OCI-M1 (cell line): Measurements from ENCODE around the gene TLK2.
A peak's percentile ranks its signal among the peaks of the same experiment; 100 is the strongest.

ENCODE experiments used
- DNase-seq: peaks from one replicate; lab custom pipeline; 2025; lab: John Stamatoyannopoulos, UW

Gene TLK2

GRCh38 chr17:62628831-62629555, 150.4 kb downstream of the TLK2 start:
- DNase-seq, result peak; percentile 52

- no peak for DNase-seq
Measured at GRCh38 chr17:62629556-62630364, 151.1 kb downstream of the TLK2 start.

GRCh38 chr17:62630365-62631085, 151.9 kb downstream of the TLK2 start:
- no peak for DNase-seq

GRCh38 chr17:62631086-62631935, 152.7 kb downstream of the TLK2 start:
- DNase-seq, result no peak

GRCh38 chr17:62631936-62632924, 153.6 kb downstream of the TLK2 start:
- DNase-seq, result no peak

GRCh38 chr17:62637809-62638208, 159.2 kb downstream of the TLK2 start:
- no peak for DNase-seq

- DNase-seq, result no peak
Measured at GRCh38 chr17:62641153-62641552, 162.5 kb downstream of the TLK2 start.

GRCh38 chr17:62641951-62642350, 163.3 kb downstream of the TLK2 start:
- no peak for DNase-seq

GRCh38 chr17:62643496-62643895, 164.9 kb downstream of the TLK2 start:
- DNase-seq, result no peak

- no peak for DNase-seq
Measured at GRCh38 chr17:62644487-62645173, 166.0 kb downstream of the TLK2 start.

- DNase-seq, result no peak
Measured at GRCh38 chr17:62648251-62648955, 169.8 kb downstream of the TLK2 start.

GRCh38 chr17:62648956-62649294, 170.3 kb downstream of the TLK2 start:
- DNase-seq, result no peak

GRCh38 chr17:62649570-62649969, 170.9 kb downstream of the TLK2 start:
- DNase-seq, result no peak

GRCh38 chr17:62650587-62650986, 172.0 kb downstream of the TLK2 start:
- no peak for DNase-seq

- peak; percentile 57 for DNase-seq
Measured at GRCh38 chr17:62652251-62653001, 173.8 kb downstream of the TLK2 start.

GRCh38 chr17:62653002-62653825, 174.6 kb downstream of the TLK2 start:
- peak; percentile 84 for DNase-seq

GRCh38 chr17:62653826-62654761, 175.5 kb downstream of the TLK2 start:
- DNase-seq, result no peak
